WI38 (cell line): ENCODE results near the gene CALHM1.
A peak's percentile ranks its signal among the peaks of the same experiment; 100 is the strongest.

Experiments
- H3K4me3 ChIP-seq: 2 replicates; pipeline ENCODE4 v1.5.1; 2011; ENCODE audit warnings: low read depth, mild to moderate bottlenecking, control low read depth, low read length
- CTCF ChIP-seq: IDR thresholded peaks from 2 replicates; pipeline ENCODE4 v1.5.1; 2012; ENCODE audit warnings: low read depth, mild to moderate bottlenecking, control low read depth, low read length

The CALHM1 gene

GRCh38 chr10:103459615-103460014, 915 bp upstream of the CALHM1 start:
- no peak for TF ChIP-seq CTCF
- H3K4me3 ChIP-seq = no peak overlapping the region

GRCh38 chr10:103457896-103458583, 660 bp downstream of the CALHM1 start:
- TF ChIP-seq CTCF = no peak
- no peak overlapping the region for H3K4me3 ChIP-seq

GRCh38 chr10:103457176-103457712, 1.5 kb downstream of the CALHM1 start:
- no peak overlapping the region for H3K4me3 ChIP-seq
- TF ChIP-seq CTCF = no peak

- no peak for TF ChIP-seq CTCF
- no peak overlapping the region for H3K4me3 ChIP-seq
Measured at GRCh38 chr10:103456074-103456660, 2.5 kb downstream of the CALHM1 start.

- TF ChIP-seq CTCF = no peak
- H3K4me3 ChIP-seq = no peak overlapping the region
Measured at GRCh38 chr10:103455235-103455634, 3.5 kb downstream of the CALHM1 start.

- TF ChIP-seq CTCF = no peak
- no peak overlapping the region for H3K4me3 ChIP-seq
Measured at GRCh38 chr10:103454026-103454425, 4.7 kb downstream of the CALHM1 start.

- peak overlapping the region; percentile 61 for H3K4me3 ChIP-seq
- TF ChIP-seq CTCF = no peak
Measured at GRCh38 chr10:103452506-103453230, 6.0 kb downstream of the CALHM1 start.
